GM19099 (cell line): ENCODE data around the gene TMEM134.
A peak's percentile ranks its signal among the peaks of the same experiment; 100 is the strongest.

Experiments
- POLR2A ChIP-seq: IDR thresholded peaks from 3 replicates; pipeline ENCODE4 v1.6.1; 2011; ENCODE audit warnings: low read depth; ENCODE audit not compliant: insufficient read length; ENCODE audit errors: extremely low read depth

TMEM134 gene

GRCh38 chr11:67439321-67440228 lies 29.5 kb downstream of the TMEM134 start:
- TF ChIP-seq POLR2A, result peak; percentile 10

GRCh38 chr11:67438158-67438902 lies 30.7 kb downstream of the TMEM134 start:
- TF ChIP-seq POLR2A, result peak; percentile 73

DNA sequence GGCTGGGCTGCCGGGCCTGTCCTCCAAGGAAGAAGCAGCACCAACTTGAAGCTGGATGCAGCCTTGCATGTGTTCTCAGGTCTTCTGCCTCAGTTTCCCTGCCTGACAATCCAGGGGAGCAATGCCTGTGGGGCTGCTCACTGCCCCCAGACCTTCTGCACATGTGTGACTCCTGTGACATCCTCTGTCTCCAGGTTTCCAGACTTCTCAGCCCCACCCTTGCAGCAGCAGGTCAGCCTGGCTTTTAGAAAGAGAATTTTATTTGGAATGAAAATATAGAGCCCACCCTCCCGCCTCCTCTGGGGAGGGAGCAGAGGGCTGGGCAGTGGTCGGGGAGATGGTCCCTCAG lies 31.3 kb downstream of the TMEM134 start:
- no peak for TF ChIP-seq POLR2A

- TF ChIP-seq POLR2A, result peak; percentile 98
Observed at GRCh38 chr11:67437082-67437808, 31.8 kb downstream of the TMEM134 start, which contains the start of gene PTPRCAP. PTPRCAP (minus strand) TSS chr11:67437682; CDS start chr11:67437619, 63 bp downstream.

- peak; percentile 69 for TF ChIP-seq POLR2A
Observed at GRCh38 chr11:67436459-67437081, 32.5 kb downstream of the TMEM134 start.

GRCh38 chr11:67435727-67436458 lies 33.2 kb downstream of the TMEM134 start:
- peak; percentile 68 for TF ChIP-seq POLR2A

DNA sequence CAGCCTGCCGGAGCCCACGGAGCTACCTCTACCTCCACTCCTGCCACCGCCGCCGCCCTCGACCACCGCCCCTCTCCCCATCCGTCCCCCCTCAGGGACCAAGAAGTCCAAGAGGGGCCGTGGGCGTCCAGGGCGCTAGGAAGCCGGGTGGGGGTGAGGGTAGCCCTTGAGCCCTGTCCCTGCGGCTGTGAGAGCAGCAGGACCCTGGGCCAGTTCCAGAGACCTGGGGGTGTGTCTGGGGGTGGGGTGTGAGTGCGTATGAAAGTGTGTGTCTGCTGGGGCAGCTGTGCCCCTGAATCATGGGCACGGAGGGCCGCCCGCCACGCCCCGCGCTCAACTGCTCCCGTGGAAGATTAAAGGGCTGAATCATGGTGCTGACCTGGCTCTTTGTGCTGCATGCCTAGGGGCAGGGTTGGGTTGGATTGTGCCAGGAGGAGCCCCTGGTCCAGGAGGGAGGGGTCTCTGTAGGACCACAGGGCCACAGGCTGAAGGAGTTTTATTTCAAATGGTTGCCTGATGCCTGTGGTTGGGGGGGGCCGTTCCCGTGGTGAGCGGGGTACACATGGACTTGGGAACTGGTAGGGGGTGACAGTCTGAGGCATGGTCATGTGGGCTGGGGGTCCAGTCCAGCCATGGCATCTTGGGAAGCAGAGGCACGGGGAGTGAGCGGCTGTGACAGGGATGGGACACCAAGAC lies 33.9 kb downstream of the TMEM134 start:
- no peak for TF ChIP-seq POLR2A

DNA sequence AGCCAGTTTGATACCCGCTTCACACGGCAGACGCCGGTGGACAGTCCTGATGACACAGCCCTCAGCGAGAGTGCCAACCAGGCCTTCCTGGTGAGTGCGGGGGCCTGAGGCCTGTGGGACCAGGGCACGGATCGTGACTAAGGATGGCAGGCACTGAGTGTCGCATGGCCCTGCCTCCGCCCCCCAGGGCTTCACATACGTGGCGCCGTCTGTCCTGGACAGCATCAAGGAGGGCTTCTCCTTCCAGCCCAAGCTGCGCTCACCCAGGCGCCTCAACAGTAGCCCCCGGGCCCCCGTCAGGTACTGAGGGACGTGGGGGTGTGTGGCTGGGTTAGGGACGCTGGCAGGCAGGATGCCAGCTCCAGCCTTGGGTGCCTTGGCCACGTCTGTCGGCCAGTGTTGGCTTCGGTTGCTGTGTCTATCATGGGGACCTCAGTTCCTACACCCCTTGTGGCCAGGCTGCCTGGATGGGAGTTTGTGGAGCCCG lies 34.6 kb downstream of the TMEM134 start:
- peak; percentile 67 for TF ChIP-seq POLR2A

GRCh38 chr11:67433536-67434394 lies 35.3 kb downstream of the TMEM134 start:
- TF ChIP-seq POLR2A, result peak; percentile 22

GRCh38 chr11:67432655-67433349 lies 36.2 kb downstream of the TMEM134 start:
- TF ChIP-seq POLR2A, result no peak

GRCh38 chr11:67431346-67432249 lies 37.5 kb downstream of the TMEM134 start:
- TF ChIP-seq POLR2A, result no peak
